HG03565 (cell line): Measurements from ENCODE around the gene RASGEF1C.

ENCODE experiments used
- ATAC-seq: cut with Tn5 transposase; IDR thresholded peaks from one replicate; pipeline ENCODE4 v1.9.1; 2021; ENCODE audit warnings: mild to moderate bottlenecking, moderate library complexity; ENCODE audit not compliant: unreplicated experiment

RASGEF1C gene

DNA sequence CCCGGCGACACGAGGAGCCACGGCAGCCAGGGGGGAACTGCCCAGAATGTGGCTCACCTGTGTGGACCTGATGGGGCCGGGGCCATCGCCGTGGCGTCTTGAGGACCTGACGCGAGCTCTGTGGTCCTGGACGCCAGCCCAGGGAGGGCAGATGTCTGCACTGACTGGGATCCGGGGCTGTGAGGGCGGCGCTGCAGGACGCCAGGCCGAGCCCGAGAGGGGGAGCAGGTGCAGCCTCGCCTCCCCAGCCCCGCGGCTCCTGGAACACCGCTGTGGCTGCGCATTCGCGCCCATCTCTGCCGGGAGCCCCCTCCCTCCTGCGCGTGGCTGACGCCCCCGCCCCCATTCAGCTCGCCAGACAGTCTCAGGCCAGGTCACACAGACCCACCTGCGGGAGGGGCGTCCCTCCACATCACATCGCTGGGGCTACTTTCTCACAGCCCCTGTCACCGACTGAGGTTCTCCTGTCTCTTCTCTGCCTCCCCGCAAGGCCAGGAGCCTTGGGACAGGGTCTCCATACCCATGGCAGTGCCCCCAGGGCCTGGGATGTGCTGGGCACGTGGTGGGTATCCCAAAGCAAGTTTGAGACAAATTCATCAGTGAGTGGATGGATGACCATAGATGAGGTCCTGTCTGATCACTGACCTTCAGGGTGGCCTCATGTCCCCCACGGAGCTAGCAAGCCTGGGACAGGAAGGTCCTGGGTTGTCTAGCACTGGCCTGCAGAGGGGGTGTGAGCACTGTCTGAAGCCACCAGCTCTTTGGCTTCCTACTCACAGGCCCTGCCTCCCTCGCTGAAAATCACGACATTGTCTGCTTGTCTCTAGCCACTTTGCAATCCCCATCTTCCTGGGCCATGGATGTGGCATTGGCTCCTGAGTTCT is 47.3 kb downstream of the RASGEF1C start:
- no peak for ATAC-seq

DNA sequence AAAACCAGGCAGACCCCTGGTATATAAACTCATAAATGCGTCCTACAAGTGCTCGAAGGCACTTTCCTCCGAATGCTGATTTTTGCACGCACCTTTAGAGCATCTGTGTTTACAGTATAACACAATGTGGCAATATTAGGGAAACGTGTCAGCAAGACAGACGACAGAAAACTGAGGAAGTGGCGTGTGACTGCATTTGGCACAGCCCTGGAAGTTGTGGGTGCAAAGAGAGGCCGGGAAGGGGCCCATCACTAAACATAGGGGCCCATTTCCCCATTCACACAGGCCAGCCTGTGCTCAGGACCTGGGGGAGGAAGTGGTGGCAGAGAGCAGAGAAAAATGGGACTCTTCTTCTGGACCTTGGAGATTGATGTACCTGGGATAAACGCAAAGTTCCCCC is 48.2 kb downstream of the RASGEF1C start:
- ATAC-seq = no peak

DNA sequence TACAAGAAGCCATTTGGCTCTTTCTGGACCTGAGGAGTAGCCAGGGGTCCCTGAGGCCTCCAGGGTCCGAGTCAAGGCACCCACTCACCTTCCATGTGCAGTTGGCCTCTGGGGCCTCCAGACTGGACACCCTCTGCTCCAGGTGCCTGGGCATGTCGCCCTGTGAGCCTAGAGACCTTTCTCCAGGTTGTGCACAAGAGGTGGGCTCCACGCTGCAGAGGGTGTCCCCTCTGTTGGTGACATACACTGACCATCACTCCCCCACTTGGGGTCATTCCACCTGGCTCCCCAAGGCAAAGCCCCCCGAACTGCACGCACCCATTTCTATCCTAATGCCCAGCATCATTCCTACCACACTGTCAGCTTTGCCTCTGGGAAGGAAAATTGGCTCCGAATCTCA is 48.8 kb downstream of the RASGEF1C start:
- ATAC-seq = no peak

DNA sequence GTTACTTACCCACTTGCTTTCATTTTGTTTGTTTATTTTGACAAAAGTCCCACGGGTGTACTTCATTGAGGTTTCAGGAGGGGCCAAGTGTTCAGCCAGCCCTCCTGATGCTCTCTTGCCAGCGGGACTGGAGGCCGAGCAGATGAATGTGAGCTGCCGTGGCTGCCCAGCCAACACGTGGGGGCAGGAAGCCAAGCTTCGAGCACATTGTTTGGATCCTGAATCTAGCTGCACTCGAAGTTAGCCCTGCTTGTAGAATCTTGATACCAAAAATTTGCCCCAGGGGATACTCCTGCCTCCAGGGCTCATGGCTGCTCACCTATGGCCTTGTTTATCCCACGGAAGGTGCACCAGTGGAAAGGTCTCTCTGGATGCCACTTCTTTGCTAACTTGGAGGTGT is 49.3 kb downstream of the RASGEF1C start:
- ATAC-seq = no peak

DNA sequence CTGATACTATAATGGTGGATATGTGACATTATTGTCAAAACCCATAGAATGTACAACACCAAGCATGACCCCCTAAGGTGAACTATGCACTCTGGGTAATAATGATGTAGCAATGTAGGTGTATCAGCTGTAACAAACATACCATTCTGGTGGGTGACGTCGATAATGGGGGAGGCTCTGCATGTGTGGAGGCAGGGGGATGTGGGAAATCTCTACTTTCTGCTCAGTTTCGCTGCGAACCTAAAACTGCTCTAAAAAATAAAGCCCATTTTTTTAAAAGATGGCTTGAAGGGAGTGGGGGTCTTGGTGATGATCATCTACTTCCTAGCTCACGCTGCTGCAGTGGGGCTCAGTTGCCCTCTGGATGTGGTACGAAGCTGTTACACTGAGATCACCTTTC is 51.1 kb downstream of the RASGEF1C start:
- no peak for ATAC-seq

DNA sequence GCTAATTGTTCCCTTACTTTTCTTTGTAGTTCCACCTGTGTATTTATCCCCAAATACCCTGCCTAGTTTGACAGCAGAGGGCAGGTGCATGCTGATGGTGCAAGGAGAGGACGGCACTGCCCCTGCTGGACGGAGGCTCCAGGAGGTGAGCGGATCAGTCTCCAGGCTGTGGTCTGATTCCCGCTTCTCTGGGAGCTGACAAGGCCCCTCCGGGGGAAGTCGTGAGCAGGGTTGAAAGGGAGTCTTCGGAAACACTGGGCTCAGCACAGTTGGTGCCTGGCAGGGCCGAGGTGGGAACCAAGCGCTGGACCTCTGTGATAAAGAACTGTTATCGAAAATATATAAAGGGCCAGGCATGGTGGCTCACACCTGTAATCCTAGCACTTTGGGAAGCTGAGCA is 52.9 kb downstream of the RASGEF1C start:
- no peak for ATAC-seq

DNA sequence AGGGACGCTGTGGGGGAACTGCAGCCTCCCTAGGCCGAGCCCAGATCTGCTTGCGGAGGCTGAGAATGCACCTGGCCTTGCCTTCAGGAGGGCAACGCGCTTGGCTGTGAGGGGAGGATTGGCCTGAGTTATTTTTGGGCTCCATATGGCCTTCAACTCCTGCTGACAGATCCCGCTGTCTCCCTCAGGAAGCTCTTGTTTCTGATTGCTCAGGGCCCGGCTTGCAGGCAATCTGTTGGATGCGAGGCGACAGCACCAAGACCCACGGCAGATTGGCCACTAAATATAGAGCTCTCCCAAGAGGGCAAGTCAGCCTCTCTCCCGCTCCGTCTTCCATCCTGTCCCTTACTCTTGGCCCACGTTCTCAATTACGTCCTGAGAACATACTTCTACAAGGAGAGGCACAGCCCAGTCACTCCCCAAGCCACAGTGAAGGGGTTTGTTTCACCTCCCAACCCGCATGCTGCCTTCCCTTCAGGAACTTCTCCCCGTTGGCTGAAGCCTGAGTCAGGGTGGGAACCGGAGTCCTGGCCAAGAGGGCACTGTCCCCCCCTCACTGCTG is 53.6 kb downstream of the RASGEF1C start:
- ATAC-seq = no peak

DNA sequence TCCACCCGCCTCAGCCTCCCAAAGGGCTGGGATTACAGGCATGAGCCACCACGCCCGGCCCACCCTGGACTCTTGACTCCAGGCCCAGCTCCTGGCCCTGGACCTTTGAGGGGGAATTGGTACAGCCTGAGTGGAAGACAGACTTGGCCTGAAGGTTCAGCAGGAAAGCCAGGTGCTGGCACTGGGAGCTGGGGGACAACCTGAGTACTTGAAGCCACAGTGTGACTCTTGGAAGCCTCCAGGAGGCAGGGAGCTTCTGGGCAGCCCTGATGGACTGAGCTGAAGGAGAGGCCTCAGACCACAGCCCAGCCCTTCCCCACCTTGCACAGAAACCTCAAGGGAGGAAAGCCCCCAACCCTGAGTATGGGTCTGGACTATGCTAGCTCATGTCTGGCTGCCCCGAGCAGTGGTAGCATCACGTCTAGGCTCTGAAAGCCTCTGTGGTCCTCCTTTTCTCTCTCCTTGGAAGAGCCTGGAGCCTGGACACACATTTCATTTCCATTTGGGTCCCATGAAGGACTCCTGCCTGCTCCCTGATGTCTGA is 54.1 kb downstream of the RASGEF1C start:
- no peak for ATAC-seq

DNA sequence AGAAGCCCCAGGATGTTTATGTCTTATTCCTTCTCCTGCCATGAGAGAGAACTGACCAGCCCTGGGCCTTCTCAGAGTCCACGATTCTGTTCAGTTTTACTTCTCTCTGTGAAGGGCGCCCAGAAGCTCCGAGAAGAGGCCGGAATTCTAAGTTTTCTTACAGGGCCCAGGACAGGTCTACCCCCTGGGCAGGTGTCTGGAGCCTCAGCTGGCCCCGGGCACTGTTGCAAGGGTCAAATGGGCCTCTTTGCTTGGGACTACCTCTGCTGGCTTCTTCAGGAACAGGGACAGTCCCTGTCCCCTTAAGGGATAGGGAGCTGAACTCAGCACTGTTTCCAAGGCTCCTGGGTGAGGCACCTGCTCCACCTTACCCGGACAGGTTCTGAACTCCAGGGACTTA is 55.0 kb downstream of the RASGEF1C start:
- ATAC-seq = no peak

DNA sequence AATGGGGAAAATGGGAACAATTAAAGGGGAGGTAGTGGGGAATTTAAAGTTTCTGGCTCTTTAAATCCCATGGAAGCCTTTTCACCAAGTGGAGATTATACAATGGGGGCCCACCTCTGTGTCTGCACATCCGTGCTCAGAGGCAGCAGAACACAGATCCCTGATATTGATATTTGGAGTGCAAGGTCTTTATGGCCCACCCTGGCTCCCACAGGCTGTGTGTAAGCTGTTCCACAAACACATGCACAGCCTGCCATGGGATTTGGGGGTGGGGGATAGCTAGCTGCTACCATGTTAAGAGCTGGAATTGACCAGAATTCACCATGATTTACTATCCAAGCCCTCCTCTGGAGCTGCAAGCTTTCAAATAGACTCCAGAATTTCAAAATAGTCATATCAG is 55.9 kb downstream of the RASGEF1C start:
- ATAC-seq = no peak

DNA sequence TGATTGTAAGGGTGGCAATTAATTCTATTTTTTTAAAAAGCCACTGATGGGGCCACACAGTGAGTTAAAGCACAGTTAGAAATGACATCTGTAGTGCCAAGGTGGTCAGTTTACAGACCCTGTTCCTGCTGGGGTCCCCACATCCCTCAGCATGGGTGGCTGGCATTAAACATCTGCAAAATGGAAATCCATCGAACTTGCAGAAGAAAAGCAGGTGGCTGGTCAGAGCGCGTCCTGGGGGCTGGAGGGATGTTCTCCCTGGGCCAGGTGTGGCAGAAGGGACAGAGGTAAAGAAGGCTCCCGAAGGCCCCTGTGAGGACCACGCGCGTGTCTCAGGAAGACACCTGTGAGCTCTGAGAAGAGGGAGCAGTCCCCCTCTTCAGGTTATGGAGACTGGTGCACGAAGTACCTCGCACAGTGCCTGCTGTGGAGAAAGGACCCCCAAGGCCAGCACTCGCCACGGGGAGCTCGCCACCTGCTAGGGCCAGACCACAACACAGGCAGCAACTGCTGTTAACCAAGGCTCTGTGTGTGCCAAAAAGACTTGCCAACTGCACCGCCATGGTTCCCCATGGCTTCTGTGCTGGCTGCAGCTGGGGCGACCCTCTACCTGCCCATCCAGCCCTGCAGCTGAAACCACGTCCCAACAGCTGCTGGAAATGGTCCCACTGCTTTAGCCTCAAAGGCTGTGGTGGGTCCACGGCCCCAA is 65.2 kb downstream of the RASGEF1C start:
- ATAC-seq = no peak

DNA sequence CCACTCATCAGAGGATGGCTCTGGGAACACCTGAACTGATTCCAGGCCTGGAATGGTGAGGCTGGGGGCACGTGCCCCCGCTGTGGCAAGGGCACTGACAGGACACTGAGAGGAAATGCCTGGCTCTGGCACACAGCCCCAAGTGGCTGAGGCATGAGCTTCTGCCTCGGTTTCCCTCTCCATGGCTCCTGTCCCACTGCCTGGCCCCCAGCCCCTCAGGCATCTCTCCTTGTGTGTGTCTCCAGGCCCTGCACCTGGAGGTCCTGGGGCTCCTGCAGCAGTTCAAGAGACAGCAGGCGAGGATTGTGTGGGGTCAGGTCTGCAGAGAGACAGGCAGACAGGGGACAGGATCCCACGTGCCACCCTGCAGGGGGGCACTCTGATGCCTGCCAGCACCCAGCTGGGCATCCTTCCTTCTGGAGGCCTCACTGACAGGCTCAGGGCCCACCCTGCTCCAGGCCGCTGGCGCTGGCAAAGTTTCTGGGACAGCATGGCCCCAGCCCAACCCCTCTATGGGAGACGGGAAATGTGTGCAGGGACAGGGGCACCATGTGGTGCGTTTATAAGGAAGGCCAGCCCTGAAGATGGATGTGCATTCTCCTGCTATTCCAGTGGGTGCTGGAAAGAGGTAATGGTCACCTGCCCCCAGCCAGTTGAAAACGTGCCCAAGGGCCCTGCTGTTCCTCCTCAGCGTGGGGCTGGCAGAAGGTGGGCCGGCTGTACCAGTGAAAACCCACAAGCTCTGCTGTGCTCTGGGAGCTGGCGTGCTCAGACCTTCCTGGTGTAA is 66.0 kb downstream of the RASGEF1C start:
- ATAC-seq = no peak

DNA sequence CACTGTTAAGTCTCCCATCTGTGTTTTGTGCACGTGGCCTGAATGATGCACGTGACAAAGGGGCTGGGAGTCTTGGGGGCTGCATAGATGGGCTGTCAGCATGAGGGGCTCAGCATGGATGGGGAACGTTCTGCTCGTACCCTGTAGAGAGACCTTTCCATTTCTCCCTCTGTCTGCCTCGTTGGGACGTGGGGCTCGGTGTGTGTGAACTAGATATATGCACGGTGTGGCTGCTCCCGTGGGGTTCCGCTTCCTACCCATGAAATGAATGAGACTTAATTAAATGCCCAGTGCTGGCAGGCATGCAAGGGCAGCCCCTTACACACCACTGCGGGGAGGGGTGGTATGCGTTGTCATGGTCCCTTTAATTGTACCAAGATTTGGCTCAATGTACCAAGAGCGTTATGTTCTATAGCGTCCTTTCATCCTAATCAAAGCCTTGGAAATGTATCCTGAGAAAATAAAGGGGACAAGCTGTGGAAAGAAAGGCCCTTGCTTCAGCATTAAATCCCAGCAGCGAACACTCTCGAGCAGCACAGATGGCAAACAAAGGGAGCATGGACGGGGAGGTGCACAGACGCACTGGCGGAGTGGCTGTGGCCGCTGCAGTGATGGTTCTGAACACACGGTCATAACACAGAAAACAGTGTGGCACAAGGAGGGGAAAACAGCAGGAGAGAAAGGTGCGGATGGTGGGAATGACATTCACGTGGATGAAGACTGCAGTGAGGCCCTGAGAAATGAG is 66.8 kb downstream of the RASGEF1C start:
- no peak for ATAC-seq

DNA sequence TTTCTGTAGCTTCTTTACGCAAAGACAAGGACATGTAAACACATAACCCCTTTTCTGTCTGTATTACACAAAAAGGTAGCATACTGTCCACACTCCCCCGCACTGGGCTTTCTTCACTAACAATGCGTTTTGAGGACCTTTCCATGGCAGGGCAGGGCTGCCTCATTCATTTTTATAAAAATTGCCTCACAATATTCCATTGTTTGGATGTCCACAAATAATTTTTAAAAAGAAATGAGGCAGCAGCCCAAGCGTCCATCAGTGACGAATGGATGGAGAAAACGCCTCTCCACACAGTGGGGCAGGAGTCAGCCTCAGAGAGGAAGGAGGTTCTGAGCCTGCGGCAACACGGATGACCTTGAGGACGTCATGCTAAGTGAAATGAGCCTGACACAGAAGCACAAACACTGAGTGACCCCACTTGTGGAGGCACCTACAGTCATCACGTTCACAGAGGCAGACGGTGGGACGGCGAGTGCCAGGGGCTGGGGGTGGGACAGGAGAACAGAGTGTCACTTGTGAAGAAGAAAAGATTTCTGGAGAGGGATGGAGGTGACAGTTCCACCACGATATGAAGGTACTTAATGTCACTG is 67.8 kb downstream of the RASGEF1C start:
- no peak for ATAC-seq

DNA sequence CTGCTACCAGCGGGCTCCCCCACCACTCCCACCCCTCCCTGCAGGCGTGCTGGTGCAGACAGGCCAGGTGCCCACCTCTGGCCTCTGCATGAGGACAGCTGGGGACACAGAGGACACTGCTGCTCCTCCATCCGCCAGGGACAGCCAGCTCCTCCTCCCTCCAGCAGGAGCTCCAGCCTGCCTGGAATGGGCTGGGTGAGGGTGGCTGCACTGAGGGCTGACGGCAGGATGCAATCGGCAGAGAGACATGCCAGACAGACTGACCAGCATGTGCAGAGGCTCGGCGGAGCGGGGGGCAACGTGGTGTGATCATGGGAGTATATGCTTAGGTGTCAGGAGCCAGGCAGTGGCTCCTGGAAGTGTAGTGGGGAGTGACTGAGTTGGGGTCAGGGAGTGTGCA is 68.4 kb downstream of the RASGEF1C start:
- no peak for ATAC-seq

DNA sequence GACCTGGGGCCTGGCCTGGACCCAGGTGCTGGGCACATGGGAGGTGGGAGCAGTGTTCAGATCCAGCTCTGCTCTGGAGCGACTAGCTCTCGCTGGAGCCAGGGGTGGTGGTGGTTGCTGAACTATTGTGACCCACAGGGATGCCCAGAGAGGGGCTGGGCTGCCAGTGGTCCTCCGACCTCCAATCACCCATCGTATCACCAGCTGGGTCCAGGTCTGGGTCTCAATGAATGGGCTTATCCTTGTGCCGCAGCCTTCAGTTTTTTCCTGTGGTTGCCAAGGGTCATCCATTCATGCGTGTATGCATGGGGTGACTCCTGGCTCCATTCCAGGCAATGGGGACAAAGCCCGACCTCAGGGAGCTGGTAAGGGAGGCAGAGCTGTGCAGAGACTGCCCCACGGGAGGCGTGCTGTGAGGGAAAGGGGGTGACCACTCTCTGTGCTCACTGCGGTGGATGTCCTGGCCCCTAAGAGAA is 68.9 kb downstream of the RASGEF1C start:
- no peak for ATAC-seq

DNA sequence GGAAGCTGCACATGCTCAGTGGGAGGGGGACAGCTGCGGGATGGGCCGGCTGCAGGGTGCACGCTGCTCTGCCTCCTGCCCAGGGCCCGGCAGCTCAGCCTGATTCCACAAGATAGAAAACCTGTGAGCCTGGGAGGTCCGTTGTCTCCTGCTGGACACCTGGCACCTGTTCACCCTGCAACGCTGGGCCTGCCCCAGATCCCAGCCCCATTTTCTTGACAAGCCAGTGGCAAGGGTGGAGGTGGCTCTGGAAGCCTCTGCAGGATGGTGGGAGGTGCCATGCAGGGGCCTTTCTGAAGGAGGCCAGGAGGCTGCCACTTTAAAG is 69.3 kb downstream of the RASGEF1C start:
- ATAC-seq = no peak

DNA sequence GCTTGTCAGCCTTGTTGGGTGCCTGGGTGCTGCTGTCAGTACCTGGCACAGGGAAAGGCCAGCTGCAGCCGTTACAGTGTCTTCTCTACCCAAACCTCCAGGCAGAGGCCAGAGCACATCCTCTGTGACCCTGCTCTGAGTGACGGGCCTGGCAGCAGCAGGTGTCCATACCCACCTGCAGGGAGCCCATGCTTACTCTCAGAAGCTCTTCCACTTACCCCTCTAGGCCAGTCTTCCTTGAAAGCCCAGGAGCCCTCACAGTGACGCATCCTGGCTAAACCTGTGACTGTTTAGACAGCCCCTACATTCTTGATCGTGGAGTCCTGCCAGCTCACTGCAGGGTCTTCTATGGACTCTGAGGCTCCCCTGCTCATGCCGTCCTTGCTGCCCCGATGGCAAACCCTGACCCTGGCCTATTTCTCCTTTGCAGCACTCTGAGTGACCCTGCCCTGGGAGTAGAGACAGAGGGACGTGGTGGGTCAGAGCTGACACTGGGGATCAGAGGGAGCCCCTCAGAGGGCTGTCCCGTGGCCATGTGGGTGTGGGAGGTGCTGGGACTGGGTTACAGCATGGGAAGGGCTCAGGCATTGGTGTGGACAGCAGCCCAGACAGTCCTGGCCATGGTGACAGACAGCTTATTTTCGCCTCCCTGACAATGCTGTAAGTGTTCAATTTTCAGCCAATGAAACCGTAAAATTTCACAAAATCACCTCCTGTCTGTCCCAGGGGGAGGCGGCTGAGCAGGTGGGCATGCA is 69.9 kb downstream of the RASGEF1C start:
- no peak for ATAC-seq
